ENCODE results near the gene ITCH. TPM values are rescaled to one million over a fixed set of nuclear protein-coding genes. Genes with fewer than 3 reads are reported as not detected.
"Not testable (repeated sequence)": the region's sequence is repeated elsewhere in the genome, so short reads cannot be mapped to it uniquely, and the experiment has no call there.

Gene ITCH
- total RNA-seq, 2 experiments from 2014 or later = 44.2 to 47.0 TPM

GRCh38 chr20:34420146-34420545 lies 57.1 kb downstream of the ITCH start:
- Histone ChIP-seq H3K27me3 (ENCODE audit: control insufficient read depth in 1 of 2, insufficient read depth in 2 of 2, low read length in 2 of 2) (no peaks in the 10 kb centered on the region), H3K36me3 (ENCODE audit: insufficient read depth, low read length) (peaks cover 53% of the 10 kb centered on the region), H3K4me1 (ENCODE audit: insufficient read depth, low read length) (no peaks in the 10 kb centered on the region), H3K4me3 (ENCODE audit: low read length) (no peak overlapping the region), H3K9me3 (ENCODE audit: control insufficient read depth in 1 of 2, insufficient read depth in 1 of 2, low read length in 2 of 2) (no peaks in the 10 kb centered on the region), H3K27ac (ENCODE audit: low read depth in 1 of 2, low read length in 2 of 2) (no peak overlapping the region)
- POLR2A ChIA-PET = no interaction called here
- intact Hi-C loops (cut with DNase I, micrococcal nuclease) = no loop called here
- H3K27ac Mint-ChIP-seq = no peak overlapping the region
- CTCF ChIA-PET = interaction anchor here (0.9 to 1.0 kb wide), 2 partner anchors 15 to 107 kb away, joined by 3 to 4 read pairs; no protein-coding TSS in a partner anchor
- H3K4me3 Mint-ChIP-seq = no peak overlapping the region
- no peaks in the 10 kb centered on the region for H3K9me3 Mint-ChIP-seq
- peaks cover 86% of the 10 kb centered on the region for H3K36me3 Mint-ChIP-seq (ENCODE audit: low read depth)
- H3K27me3 Mint-ChIP-seq = no peaks in the 10 kb centered on the region
- DNase-seq (no peak), ATAC-seq (ENCODE audit: poor library complexity) (no peak)
- H3K4me1 Mint-ChIP-seq (ENCODE audit: low read depth) = peaks cover 10% of the 10 kb centered on the region
- TF ChIP-seq CTCF (IDR thresholded peaks at IDR 0.05) = no peak

GRCh38 chr20:34420975-34421374 lies 57.9 kb downstream of the ITCH start:
- H3K27ac ChIP-seq (ENCODE audit: low read depth in 1 of 2, low read length in 2 of 2) = no peak overlapping the region
- Mint-ChIP-seq H3K27me3 (no peaks in the 10 kb centered on the region), H3K27ac (no peak overlapping the region), H3K4me1 (ENCODE audit: low read depth) (peaks cover 10% of the 10 kb centered on the region), H3K4me3 (no peak overlapping the region), H3K9me3 (no peaks in the 10 kb centered on the region), H3K36me3 (ENCODE audit: low read depth) (peaks cover 87% of the 10 kb centered on the region)
- POLR2A ChIA-PET = no interaction called here
- H3K27me3 ChIP-seq (ENCODE audit: control insufficient read depth in 1 of 2, insufficient read depth in 2 of 2, low read length in 2 of 2) = no peaks in the 10 kb centered on the region
- peaks cover 54% of the 10 kb centered on the region for H3K36me3 ChIP-seq (ENCODE audit: insufficient read depth, low read length)
- DNase-seq (no peak), ATAC-seq (ENCODE audit: poor library complexity) (no peak)
- CTCF ChIA-PET = no interaction called here
- TF ChIP-seq CTCF (IDR thresholded peaks at IDR 0.05) = no peak
- H3K4me3 ChIP-seq (ENCODE audit: low read length) = no peak overlapping the region
- intact Hi-C loops (cut with DNase I, micrococcal nuclease) = no loop called here
- no peaks in the 10 kb centered on the region for H3K4me1 ChIP-seq (ENCODE audit: insufficient read depth, low read length)
- H3K9me3 ChIP-seq (ENCODE audit: control insufficient read depth in 1 of 2, insufficient read depth in 1 of 2, low read length in 2 of 2) = no peaks in the 10 kb centered on the region

- ChIA-PET POLR2A (no interaction called here), CTCF (no interaction called here)
- no peak for TF ChIP-seq CTCF (IDR thresholded peaks at IDR 0.05)
- Histone ChIP-seq H3K27ac (ENCODE audit: low read depth in 1 of 2, low read length in 2 of 2) (no peak overlapping the region), H3K27me3 (ENCODE audit: control insufficient read depth in 1 of 2, insufficient read depth in 2 of 2, low read length in 2 of 2) (no peaks in the 10 kb centered on the region), H3K4me3 (ENCODE audit: low read length) (no peak overlapping the region), H3K9me3 (ENCODE audit: control insufficient read depth in 1 of 2, insufficient read depth in 1 of 2, low read length in 2 of 2) (no peaks in the 10 kb centered on the region), H3K4me1 (ENCODE audit: insufficient read depth, low read length) (no peaks in the 10 kb centered on the region), H3K36me3 (ENCODE audit: insufficient read depth, low read length) (peaks cover 57% of the 10 kb centered on the region)
- DNase-seq = no peak
- peaks cover 87% of the 10 kb centered on the region for H3K36me3 Mint-ChIP-seq (ENCODE audit: low read depth)
- H3K27ac Mint-ChIP-seq = no peak overlapping the region
- intact Hi-C loops (cut with DNase I, micrococcal nuclease) = no loop called here
- H3K27me3 Mint-ChIP-seq = no peaks in the 10 kb centered on the region
- H3K4me3 Mint-ChIP-seq = no peak overlapping the region
- H3K9me3 Mint-ChIP-seq = no peaks in the 10 kb centered on the region
- ATAC-seq (ENCODE audit: poor library complexity) = no peak
- peaks cover 4% of the 10 kb centered on the region for H3K4me1 Mint-ChIP-seq (ENCODE audit: low read depth)
These were observed 58.8 kb downstream of the ITCH start for GRCh38 chr20:34421766-34422466.

- peaks cover 88% of the 10 kb centered on the region for H3K36me3 Mint-ChIP-seq (ENCODE audit: low read depth)
- H3K36me3 ChIP-seq (ENCODE audit: insufficient read depth, low read length) = peaks cover 47% of the 10 kb centered on the region
- CTCF ChIA-PET = interaction anchor here (1.9 kb wide), 1 partner anchor 112 kb away, joined by 6 read pairs; no protein-coding TSS in a partner anchor
- H3K9me3 ChIP-seq (ENCODE audit: control insufficient read depth in 1 of 2, insufficient read depth in 1 of 2, low read length in 2 of 2); DNase-seq; H3K4me3 Mint-ChIP-seq; H3K4me1 ChIP-seq (ENCODE audit: insufficient read depth, low read length); H3K27ac ChIP-seq (ENCODE audit: low read depth in 1 of 2, low read length in 2 of 2); ATAC-seq (ENCODE audit: poor library complexity); POLR2A ChIA-PET; H3K9me3 Mint-ChIP-seq; H3K4me3 ChIP-seq (ENCODE audit: low read length); H3K4me1 Mint-ChIP-seq (ENCODE audit: low read depth); H3K27ac Mint-ChIP-seq; H3K27me3 Mint-ChIP-seq; H3K27me3 ChIP-seq (ENCODE audit: control insufficient read depth in 1 of 2, insufficient read depth in 2 of 2, low read length in 2 of 2); intact Hi-C loops (cut with DNase I, micrococcal nuclease): not testable (repeated sequence)
These were observed 62.1 kb downstream of the ITCH start for GRCh38 chr20:34425032-34425690.
